Thoracic aorta (tissue), 2 donors: Measurements from ENCODE around the gene COL6A2. TPM values are rescaled to one million over a fixed set of nuclear protein-coding genes. Genes with fewer than 3 reads are reported as not detected.
"Not testable (repeated sequence)": the region's sequence is repeated elsewhere in the genome, so short reads cannot be mapped to it uniquely, and the experiment has no call there.

Experiments used
- ATAC-seq: fragments of 150-250 bp; one replicate; pipeline ENCODE4 v1.8.0; 2017; ENCODE audit warnings: low read depth; ENCODE audit not compliant: insufficient number of reproducible peaks, low FRiP score
- DNase-seq: peaks from one replicate; pipeline ENCODE4 v3.0.0-alpha.2; 2020; ENCODE audit warnings: low spot score
- H3K27ac ChIP-seq, 2 donors: fragments of 200-600 bp; sonication (generic); 1 replicate in 1 of 2; 2 replicates in 1 of 2; pipeline ENCODE4 v1.5.1; 2016; ENCODE audit warnings: mild to moderate bottlenecking in 2 of 2, moderate library complexity in 2 of 2
- H3K27me3 ChIP-seq: fragments of 200-600 bp; sonication (generic); replicated peaks from 2 replicates; pipeline ENCODE4 v1.6.0; 2016; ENCODE audit warnings: mild to moderate bottlenecking; ENCODE audit not compliant: insufficient read depth
- H3K36me3 ChIP-seq: fragments of 200-600 bp; sonication (generic); one replicate; pipeline ENCODE4 v1.5.1; 2016
- H3K4me1 ChIP-seq, 2 donors: fragments of 200-600 bp; sonication (generic); 1 replicate in 1 of 2; 2 replicates in 1 of 2; pipeline versions ENCODE4 v1.5.1 to v1.6.0; 2016; ENCODE audit warnings: low read depth in 2 of 2, mild to moderate bottlenecking in 1 of 2; ENCODE audit not compliant: control insufficient read depth in 1 of 2
- H3K4me3 ChIP-seq: fragments of 200-600 bp; sonication (generic); 2 replicates; pipeline ENCODE4 v1.5.1; 2016; ENCODE audit warnings: mild to moderate bottlenecking
- H3K9me3 ChIP-seq: fragments of 200-600 bp; sonication (generic); 2 replicates; pipeline ENCODE4 v1.5.1; 2016
- CTCF ChIP-seq: fragments of 200-600 bp; sonication (generic); IDR thresholded peaks from one replicate; pipeline ENCODE4 v1.5.1; 2019; ENCODE audit warnings: antibody characterized with exemption
- total RNA-seq, 2 donors: library from RNA; depleted of rRNA; stranded (reverse); fragments of >200 nt; gene quantifications; one replicate each; pipeline versions ENCODE4 v1.1.0 to v1.2.3, GENCODE V29; 2016

Gene COL6A2
- total RNA-seq, 2 donors from 2014 or later: 1,835 to 1,885 TPM

- ATAC-seq (no peak), DNase-seq (no peak)
- Histone ChIP-seq H3K27me3 (no peaks in the 10 kb centered on the region), H3K4me3 (no peak overlapping the region), H3K27ac (no peak overlapping the region), H3K4me1 (peaks cover 0 to 11% of the 10 kb centered on the region in 2 donors), H3K36me3 (no peaks in the 10 kb centered on the region), H3K9me3 (no peaks in the 10 kb centered on the region)
- no peak for TF ChIP-seq CTCF
Observed at GRCh38 chr21:46163380-46163779, 65.5 kb downstream of the COL6A2 start.

- Histone ChIP-seq H3K27me3 (no peaks in the 10 kb centered on the region), H3K4me1 (peaks cover 0 to 11% of the 10 kb centered on the region in 2 donors), H3K9me3 (no peaks in the 10 kb centered on the region), H3K36me3 (no peaks in the 10 kb centered on the region), H3K27ac (no peak overlapping the region), H3K4me3 (no peak overlapping the region)
- no peak for DNase-seq
- no peak for TF ChIP-seq CTCF
- no peak for ATAC-seq
Observed at GRCh38 chr21:46165098-46165497, 67.2 kb downstream of the COL6A2 start.

GRCh38 chr21:46168238-46168637, 70.3 kb downstream of the COL6A2 start:
- Histone ChIP-seq H3K27me3 (no peaks in the 10 kb centered on the region), H3K4me3 (no peak overlapping the region), H3K36me3 (no peaks in the 10 kb centered on the region), H3K27ac (no peak overlapping the region), H3K9me3 (no peaks in the 10 kb centered on the region), H3K4me1 (no peaks in the 10 kb centered on the region)
- no peak for ATAC-seq
- TF ChIP-seq CTCF: no peak
- no peak for DNase-seq

GRCh38 chr21:46168659-46169386, 70.9 kb downstream of the COL6A2 start:
- no peaks in the 10 kb centered on the region for H3K36me3 ChIP-seq
- H3K27me3 ChIP-seq: no peaks in the 10 kb centered on the region
- H3K9me3 ChIP-seq: no peaks in the 10 kb centered on the region
- no peaks in the 10 kb centered on the region for H3K4me1 ChIP-seq
- no peak overlapping the region for H3K27ac ChIP-seq
- ATAC-seq (no peak), DNase-seq (no peak)
- no peak overlapping the region for H3K4me3 ChIP-seq
- no peak for TF ChIP-seq CTCF

- DNase-seq, H3K9me3 ChIP-seq: not testable (repeated sequence)
Observed at GRCh38 chr21:46170436-46171193, 72.7 kb downstream of the COL6A2 start.

More at GRCh38 chr21:46170436-46171193, 72.7 kb downstream of the COL6A2 start:
- not testable (repeated sequence) for H3K4me3 ChIP-seq, H3K27ac ChIP-seq, H3K4me1 ChIP-seq, ATAC-seq, H3K27me3 ChIP-seq, H3K36me3 ChIP-seq
